Activated CD8-positive, alpha-beta memory T cell treated with anti-CD3 and anti-CD28 coated beads, Interleukin-2, amount 50 U/mL, for 1 hour (primary cell): Measurements from ENCODE around the gene STRN4.
"Not testable (repeated sequence)": the region's sequence is repeated elsewhere in the genome, so short reads cannot be mapped to it uniquely, and the experiment has no call there.

Experiments used
- DNase-seq: peaks from one replicate; pipeline ENCODE4 v3.0.0-alpha.2; 2020; ENCODE audit errors: extremely low read depth

STRN4 gene

DNA sequence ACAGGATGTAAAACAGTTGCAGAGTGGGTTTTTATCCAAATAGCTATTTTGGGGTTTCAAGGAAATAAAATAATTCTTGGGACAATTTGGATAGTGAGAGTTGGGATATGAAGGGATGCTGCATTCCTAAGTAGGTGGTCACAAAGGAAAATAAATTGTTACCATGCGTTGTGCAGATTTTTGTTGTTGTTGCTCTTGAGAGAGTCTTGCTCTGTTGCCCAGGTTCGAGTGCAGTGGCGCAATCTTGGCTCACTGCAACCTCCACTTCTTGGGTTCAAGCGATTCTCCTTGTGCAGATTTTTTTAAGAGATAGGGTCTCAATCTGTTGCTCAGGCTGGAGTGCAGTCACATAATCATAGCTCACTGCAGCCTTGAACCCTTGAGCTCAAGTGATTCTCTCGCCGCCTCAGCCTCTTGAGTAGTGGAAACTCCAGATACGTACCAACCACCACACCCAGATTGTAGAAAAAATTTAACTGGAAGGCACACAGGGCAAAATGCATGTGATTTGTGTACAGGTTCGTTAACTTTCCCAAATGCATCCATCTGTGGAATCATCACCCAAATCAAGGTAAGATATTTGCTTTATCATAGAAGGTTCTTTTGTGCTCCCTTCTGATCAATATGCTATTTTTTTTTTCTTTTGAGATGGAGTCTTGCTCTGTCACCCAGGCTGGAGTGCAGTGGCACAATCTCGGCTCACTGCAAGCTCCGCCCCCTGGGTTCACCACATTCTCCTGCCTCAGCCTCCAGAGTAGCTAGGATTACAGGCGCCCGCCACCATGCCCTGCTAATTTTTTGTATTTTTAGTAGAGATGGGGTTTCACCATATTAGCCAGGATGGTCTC is 26.1 kb upstream of the STRN4 start:
- DNase-seq = no peak

DNA sequence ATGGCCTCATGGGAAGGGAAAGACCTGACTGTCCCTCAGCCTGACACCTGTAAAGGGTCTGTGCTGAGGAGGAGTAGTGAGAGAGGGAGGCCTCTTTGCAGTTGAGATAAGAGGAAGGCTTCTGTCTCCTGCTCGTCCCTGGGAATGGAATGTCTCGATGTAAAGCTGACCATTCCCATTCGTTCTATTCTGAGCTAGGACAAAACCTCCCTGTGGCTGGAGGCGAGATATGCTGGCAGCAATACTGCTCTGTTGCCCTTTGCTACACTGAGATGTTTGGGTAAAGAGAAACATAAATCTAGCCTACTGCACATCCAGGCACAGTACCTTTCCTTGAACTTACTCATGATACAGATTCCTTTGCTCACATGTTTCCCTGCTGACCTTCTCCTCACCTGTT is 22.5 kb upstream of the STRN4 start:
- DNase-seq = not testable (repeated sequence)

DNA sequence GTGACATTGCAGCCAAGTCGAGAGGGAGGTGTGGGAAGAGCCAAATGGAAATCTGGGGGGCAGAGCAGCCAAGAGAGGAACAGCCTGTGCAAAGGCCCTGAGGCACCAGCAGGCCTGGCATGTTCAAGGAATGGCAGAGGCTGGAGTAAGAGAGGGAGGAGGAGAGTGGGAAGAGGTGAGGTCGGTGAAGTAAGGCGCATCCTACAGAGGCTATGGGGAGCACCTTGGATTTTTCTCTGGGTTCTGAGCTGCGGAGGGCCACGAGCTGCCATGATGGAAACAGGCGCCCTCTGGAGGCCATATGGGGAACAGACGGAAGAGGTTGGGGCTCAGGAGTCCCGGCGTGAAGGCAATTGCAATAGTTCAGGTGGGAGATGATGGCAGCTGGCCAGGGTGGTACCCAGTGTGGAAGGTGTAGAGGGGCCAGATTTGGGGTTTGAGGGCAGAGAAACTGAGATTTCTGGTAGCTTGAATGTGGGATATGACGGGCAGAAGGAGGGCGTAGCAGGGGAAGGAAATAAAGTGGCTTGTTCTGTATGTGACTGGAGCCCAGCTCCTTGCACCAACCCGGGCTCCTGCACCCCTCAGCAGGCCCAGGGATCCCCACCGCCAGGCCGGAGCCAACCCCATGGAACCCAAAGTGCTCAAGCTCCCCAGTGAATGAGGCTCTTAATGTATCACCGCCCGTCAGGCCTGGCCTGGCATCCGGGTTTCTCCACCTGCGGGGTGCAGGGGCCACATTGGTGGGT is 20.5 kb upstream of the STRN4 start:
- DNase-seq = no peak

DNA sequence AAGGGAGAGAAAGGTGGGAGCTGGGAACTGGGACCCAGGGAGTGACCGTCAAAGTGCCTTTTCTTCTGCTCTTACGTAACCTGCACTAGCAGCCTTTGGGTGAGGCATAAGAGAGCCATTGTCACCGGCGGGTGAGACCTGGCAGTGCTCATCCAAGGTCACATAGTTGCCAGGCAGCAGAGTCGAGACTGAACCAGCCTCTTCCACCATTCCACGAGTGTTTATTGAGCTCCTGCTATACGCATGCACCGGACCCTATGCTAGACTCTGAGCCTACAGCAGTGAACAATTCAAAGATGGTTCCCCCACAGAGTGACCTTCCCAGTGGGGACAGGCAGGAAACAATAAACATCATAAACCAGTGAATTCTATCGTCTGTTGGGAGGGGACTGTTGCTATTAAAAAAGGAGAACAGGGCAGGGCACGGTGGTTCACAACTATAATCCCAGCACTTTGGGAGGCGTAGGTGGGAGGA is 18.6 kb upstream of the STRN4 start:
- DNase-seq = no peak

DNA sequence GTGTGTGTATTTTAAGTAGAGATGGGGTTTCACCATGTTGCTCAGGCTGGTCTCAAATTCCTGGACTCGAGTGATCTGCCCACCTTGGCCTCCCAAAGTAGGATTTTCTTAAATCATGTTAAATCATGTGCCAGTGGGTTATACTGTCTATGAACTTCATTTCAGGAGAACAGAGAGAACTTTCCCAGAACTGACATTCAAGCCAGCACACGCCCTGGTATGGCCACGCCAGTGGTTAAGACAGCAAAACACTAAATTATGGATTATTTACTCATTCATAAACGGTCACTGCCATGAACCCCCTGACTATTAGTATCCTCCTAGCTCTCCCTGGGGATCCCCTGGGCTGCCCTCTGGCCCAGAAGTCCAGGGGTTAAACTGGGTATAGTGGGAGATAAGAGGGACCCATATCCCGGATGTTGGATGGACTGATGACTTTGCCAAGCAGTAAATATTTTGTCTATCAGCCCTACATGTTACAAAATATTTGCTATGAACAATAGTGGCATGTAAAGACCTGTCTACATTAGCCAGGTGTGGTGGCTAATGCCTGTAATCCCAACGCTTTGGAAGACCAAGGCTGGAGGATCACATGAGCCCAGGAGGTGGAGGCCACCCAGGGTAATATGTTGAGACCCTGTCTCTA is 16.1 kb upstream of the STRN4 start:
- no peak for DNase-seq

DNA sequence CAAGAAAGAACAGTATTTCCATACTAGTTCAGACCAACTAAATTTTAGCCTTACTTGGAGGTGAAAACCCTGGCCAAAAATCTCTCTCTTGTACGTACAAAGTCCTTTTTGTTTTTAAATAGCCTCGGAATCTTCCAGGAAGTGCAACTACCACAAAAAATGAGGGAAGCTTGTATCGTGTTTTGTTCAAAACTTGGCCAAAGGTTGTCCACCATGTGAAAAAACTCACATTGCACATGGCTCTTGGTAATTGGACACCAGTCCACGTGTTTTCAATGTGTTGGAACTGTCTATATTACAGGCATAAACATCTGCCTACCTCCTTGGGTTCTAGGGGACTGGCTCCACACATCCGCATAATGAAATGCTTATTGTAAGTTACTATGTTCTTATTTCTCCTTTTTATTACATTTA is 15.2 kb upstream of the STRN4 start:
- no peak for DNase-seq

DNA sequence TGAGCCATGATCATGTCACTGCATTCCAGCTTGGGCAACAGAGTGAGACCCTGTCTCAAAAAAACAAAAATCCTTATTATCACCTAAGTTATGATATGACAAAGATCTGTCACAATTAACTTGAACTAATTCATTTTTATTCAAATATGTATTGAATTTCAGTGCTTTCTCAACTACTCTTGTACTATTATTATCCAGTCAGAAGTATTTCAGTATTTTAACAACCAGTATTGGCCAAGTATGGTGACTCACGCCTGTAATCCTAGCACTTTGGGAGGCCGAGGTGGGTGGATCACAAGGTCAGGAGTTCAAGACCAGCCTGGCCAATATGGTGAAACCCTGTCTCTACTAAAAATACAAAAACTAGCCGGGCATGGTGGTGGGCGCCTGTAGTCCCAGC is 14.6 kb upstream of the STRN4 start:
- DNase-seq = not testable (repeated sequence)

DNA sequence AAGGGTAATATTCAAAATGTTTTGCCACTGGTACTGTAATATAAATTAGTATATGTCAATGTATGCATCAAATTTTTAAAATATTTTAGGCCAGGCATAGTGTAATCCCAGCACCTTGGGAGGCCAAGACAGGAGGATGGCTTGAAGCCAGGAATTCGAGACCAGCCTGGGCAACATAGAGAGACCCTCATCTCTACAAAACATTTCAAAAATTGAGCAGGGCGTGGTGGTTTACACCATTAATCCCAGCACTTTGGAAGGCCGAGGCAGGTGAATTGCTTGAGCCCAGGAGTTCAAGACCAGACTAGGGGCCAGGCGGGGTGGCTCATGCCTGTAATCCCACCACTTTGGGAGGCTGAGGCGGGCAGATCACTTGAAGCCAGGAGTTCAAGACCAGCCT is 14.1 kb upstream of the STRN4 start:
- no peak for DNase-seq

DNA sequence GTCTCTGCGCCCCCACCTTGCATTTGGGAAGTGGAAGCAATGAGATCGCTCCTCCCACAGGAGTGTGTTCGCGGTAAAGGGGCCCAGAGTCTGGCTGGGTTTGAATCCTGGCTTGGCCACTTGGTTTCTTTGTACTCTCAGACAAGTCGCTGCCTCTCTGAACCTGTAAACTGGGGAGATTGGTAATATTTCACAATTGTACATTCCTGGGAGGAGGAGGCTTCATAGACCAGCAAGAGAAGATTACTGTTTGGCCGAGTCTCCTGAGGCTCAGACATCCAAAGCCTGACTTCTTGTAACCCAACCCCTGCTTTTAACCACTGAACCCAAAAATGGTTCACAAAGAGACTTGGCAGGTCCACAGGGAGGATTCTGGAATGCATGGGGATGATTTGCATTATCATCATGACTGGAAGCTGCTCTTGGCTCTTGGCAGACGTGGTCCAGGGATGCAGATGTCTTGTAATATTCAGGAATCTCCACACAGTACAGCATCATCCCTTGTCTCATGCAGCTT is 13.6 kb upstream of the STRN4 start:
- DNase-seq = no peak

DNA sequence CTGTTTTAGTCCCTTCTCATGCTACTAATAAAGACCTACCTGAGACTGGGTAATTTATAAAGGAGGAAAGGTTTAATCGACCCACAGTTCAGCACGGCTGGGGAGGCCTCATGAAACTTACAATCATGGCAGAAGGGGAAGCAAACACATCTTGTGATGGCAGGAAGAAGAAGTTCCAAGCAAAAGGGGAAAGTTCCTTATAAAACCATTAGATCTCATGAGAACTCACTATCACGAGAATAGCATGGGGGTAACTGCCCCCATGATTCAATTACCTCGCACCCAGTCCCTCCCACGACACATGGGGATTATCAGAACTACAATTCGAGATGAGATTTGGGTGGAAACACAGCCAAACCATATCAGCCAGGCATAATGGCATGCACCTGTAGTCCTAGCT is 13.0 kb upstream of the STRN4 start:
- no peak for DNase-seq

DNA sequence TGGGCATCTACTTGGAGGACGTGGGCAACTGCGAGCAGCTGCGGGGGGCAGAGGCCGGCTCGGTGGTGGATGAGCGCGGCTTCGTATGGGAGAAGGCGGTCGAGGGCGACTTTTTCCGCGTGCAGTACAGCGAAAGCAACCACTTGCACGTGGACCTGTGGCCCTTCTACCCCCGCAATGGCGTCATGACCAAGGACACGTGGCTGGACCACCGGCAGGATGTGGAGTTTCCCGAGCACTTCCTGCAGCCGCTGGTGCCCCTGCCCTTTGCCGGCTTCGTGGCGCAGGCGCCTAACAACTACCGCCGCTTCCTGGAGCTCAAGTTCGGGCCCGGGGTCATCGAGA is 10.3 kb upstream of the STRN4 start:
- DNase-seq = no peak

DNA sequence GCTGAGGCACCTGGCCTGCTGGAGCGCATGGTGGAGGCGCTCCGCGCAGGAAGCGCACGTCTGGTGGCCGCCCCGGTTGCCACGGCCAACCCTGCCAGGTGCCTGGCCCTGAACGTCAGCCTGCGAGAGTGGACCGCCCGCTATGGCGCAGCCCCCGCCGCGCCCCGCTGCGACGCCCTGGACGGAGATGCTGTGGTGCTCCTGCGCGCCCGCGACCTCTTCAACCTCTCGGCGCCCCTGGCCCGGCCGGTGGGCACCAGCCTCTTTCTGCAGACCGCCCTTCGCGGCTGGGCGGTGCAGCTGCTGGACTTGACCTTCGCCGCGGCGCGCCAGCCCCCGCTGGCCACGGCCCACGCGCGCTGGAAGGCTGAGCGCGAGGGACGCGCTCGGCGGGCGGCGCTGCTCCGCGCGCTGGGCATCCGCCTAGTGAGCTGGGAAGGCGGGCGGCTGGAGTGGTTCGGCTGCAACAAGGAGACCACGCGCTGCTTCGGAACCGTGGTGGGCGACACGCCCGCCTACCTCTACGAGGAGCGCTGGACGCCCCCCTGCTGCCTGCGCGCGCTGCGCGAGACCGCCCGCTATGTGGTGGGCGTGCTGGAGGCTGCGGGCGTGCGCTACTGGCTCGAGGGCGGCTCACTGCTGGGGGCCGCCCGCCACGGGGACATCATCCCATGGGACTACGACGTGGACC is 9.7 kb upstream of the STRN4 start:
- DNase-seq = no peak

DNA sequence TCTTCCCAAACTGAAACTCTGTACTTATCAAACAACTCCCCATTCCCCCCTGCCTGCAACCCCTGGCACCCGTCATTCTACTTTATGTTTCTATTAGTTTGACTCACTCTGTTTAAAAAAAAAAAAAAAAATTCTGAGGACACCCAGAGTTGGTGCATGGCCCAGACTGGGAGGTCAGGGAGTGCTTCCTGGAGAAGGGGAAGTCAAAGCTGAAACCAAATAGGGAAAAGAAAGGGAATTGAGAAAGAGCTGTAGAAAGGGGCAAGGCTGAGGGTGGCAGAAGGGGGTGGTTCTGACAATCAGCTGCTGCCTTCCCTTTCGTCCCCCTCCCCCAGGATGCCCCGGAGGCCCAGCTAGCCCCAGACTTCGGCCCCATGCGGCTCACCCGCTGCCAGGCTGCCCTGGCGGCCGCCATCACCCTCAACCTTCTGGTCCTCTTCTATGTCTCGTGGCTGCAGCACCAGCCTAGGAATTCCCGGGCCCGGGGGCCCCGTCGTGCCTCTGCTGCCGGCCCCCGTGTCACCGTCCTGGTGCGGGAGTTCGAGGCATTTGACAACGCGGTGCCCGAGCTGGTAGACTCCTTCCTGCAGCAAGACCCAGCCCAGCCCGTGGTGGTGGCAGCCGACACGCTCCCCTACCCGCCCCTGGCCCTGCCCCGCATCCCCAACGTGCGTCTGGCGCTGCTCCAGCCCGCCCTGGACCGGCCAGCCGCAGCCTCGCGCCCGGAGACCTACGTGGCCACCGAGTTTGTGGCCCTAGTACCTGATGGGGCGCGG is 9.0 kb upstream of the STRN4 start:
- no peak for DNase-seq

DNA sequence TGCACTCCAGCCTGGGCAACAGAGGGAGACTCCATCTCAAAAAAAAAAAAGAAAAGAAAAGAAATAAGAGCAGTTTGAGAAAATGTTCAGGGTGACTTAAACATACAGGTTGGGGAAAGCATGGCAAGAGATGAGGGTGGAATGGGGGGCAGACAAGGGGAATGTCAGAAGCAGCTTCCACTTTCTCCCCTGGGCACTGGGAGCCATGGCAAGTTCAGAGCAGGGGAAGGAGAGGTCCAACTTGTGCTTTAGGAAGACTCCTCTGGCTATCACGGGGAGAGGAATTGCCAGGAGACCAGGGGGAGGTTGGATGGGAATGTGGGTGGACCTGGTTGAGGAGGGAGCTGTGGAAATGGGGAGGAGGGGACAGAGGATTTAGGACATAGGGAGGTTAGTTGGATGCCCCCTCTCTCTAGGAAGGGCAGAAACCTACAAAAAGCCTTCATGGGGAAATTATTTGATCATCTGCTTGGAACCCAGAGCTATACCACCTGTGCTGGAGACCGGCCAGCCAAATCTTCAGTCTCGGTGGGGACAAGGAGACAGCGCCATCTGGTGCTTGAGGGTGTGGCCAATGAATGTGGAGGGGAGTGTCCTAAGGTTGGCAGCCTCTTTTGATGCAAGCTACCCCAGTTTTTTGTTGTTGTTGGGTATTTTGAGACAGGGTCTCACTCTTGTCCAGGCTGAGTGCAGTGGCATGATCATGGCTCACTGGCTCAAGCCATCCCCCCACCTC is 7.3 kb upstream of the STRN4 start:
- DNase-seq = peak; percentile 28

DNA sequence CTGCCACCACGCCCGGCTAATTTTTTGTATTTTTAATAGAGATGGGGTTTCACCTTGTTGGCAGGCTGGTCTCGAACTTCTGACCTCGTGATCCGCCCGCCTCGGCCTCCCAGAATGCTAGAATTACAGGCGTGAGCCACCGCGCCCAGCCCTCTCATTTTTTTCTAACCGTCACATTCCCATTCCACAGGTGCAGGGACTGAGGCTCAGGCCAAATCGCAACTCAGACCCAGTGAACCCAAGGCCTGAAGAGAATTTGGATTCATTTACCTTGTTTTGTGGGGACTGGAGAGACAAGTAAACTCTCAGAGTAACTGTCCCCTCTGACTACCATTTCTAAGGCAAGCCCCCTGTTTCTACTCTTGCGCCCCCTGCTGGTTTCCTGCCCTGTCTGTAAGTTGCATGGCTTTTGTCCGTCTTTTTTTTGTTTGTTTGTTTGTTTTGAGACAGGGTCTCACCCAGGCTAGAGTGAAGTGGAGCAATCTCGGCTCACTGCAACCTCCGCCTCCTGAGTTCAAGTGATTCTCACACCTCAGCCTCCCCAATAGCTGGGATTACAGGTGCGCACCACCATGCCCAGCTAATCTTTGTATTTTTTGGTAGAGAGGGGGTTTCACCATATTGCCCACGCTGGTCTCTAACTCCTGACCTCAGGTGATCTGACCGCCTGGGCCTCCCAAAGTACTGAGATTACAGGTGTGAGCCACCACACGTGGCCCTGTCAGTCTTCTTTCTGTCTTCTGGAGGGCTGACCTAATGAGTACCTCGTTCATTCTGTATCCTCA is 2.3 kb upstream of the STRN4 start:
- DNase-seq = peak; percentile 45

DNA sequence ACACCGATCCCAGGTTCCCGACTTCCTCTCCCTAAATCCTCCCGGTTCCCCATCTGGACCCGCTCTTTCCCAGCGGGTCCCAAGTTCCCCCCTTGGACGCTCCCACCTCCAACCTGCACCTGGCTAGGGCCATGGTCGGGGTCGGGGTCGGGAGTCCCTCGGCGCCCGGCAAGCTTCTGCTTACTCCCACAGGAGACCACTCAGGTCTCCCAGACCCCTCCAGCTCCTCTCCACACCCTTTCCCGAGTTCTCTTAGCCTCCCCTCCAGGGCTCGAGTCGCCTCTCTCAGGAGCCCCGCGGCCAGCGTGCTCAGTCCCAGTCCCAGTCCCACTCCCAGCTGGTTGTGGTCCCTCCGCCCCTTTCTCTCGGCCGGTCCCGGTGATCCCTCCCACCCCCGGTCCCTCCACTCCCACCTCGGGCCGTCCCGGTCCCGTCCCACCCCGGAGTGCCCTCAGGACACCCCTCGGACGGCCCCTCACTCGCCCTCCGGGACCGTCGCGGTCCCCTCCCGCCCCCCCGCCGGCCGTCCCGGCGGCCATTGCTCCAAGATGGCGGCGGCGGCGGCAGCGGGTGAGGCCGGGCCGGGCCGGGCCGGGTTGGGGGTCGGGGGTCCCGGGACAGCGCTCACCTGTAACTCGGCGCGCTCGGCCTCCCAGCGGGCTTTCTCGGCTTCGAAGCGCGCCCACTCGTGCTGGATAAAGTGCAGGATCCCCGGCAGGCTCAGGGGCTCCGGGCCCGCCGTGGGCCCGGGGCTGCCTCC is 549 bp downstream of the STRN4 start, which contains the start of gene FKRP:
TSS of gene FKRP (plus strand) at position 537 of the 760 bp plus-strand sequence. CDS start 9,394 bp downstream, outside the sequence.
- DNase-seq = no peak

DNA sequence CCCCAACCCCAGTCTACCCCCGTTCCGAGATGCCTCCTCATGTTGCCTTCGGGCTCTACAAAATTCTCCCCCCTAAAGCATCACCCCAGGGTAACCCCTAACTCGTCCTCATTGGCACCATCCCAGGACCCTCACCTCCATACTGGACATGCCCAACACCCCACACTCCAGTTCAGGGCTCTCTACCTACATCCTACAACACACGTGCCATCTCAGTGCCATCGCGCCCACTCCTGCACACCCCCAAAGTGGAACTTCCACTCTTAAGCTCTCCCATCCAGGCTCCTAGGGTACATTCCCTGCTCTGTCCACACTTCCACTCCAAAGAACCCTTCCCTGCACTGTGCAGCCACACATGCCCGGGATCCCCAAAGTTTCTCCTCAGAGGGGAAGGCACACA is 1.2 kb downstream of the STRN4 start:
- DNase-seq = no peak

DNA sequence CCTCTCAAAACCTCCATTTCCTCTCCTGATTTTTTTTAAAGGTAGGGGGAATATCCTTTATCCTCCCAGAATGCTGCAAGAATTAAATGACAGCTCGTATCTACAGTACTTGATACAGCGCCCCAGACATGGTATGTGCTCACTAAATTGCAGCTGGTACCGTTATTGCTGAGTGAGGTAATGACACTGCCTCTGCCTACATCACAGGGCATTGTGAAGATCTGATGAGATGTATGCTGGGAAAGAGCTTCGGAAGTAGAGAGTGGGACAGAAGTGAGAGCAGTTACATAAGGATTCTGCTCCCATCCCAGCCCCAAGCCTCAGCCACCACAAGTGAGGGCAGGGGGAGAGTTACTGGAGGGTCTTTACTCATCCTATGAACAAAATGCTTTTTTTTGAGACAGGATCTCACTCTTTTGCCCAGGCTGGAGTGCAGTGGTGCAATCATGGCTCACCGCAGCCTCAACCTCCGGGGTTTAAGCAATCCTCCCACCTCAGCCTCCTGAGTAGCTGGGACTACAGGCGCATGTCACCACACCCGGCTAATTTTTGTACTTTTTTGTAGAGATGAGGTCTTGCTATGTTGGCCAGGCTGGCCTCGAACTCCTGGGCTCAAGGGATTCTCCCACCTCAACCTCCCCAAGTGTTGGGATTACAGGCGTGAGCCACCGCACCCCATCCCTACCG is 2.1 kb downstream of the STRN4 start:
- no peak for DNase-seq
